Brain pericyte (primary cell): ENCODE data around the gene DNAH8.

Experiments
- DNase-seq: peaks from one replicate; pipeline ENCODE4 v3.0.0-alpha.2; 2012; ENCODE audit warnings: low read depth, low spot score

Gene DNAH8

DNA sequence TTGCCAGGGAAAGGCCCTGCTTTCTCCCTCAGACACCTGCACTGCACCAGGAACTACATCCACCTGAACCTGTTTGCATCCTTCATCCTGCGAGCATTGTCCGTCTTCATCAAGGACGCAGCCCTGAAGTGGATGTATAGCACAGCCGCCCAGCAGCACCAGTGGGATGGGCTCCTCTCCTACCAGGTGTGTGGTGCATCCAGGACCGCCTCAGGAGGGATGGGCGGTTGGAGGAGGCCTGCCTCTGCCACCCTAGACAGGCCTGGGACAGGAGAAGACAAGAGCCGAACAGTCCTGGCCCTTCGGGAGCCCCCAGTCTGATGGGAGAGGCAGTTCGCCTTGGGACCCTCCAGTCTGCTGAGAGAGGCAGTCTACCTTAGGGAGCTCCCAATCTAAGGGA is 357.7 kb downstream of the DNAH8 start:
- DNase-seq = no peak

GRCh38 chr6:39073471-39074355 is 358.6 kb downstream of the DNAH8 start:
- DNase-seq = no peak

GRCh38 chr6:39074486-39074885 is 359.4 kb downstream of the DNAH8 start:
- no peak for DNase-seq

GRCh38 chr6:39075010-39075686 is 360.0 kb downstream of the DNAH8 start:
- no peak for DNase-seq

GRCh38 chr6:39075807-39076622 is 360.9 kb downstream of the DNAH8 start:
- no peak for DNase-seq

GRCh38 chr6:39076623-39077535 is 361.8 kb downstream of the DNAH8 start:
- DNase-seq = no peak

- no peak for DNase-seq
These were observed 362.9 kb downstream of the DNAH8 start for GRCh38 chr6:39077882-39078594.

GRCh38 chr6:39078695-39079094 is 363.6 kb downstream of the DNAH8 start:
- no peak for DNase-seq

- no peak for DNase-seq
These were observed 364.4 kb downstream of the DNAH8 start for GRCh38 chr6:39079197-39080125.
